Tibial nerve (tissue), 3 donors: Measurements from ENCODE around the gene DCAF17.
"Not testable (repeated sequence)": the region's sequence is repeated elsewhere in the genome, so short reads cannot be mapped to it uniquely, and the experiment has no call there.

Experiments used
- CTCF ChIP-seq, 5 experiments: fragments of 200-600 bp in 3 of 5; fragments of 450-650 bp in 2 of 5; sonication (generic) in 3 of 5; IDR thresholded peaks; one replicate each; pipeline ENCODE4 v1.5.1; 2016 to 2019; ENCODE audit warnings: antibody characterized with exemption in 5 of 5, mild to moderate bottlenecking in 3 of 5, moderate library complexity in 2 of 5
- POLR2A ChIP-seq, 2 donors: fragments of 450-650 bp; IDR thresholded peaks; one replicate each; pipeline ENCODE4 v1.6.1; 2017; ENCODE audit warnings: antibody characterized with exemption in 2 of 2, mild to moderate bottlenecking in 2 of 2, moderate library complexity in 2 of 2

DNA sequence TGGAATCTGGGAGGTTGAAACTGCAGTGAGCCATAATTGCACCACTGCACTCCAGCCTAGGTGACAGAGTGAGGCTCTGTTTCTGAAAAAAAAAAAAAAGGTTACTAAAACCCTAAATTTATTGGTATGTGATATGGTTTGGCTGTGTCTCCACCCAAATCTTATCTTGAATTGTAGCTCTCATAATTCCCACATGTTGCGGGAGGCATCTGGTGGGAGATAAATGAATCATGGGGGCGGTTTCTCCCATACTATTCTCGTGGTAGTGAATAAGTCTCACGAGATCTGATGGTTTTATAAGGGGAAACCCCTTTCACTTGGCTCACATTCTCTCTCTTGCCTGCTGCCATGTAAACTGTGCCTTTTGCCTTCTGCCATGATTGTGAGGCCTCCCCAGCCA is 19.4 kb upstream of the DCAF17 start:
- TF ChIP-seq CTCF, POLR2A (IDR thresholded peaks at IDR 0.05): not testable (repeated sequence)
